GM10266 (cell line): ENCODE measurements around the gene NUDT3.
A peak's percentile ranks its signal among the peaks of the same experiment; 100 is the strongest.

Source experiments
- DNase-seq: peaks from one replicate; pipeline ENCODE4 v3.0.0; 2012; ENCODE audit errors: extremely low spot score
- CTCF ChIP-seq: IDR thresholded peaks from 2 replicates; pipeline ENCODE4 v1.5.1; 2012; ENCODE audit warnings: mild to moderate bottlenecking, low read depth; ENCODE audit not compliant: control insufficient read depth, insufficient read depth; ENCODE audit errors: missing control alignments

NUDT3 gene

GRCh38 chr6:34391786-34392496 lies 528 bp downstream of the NUDT3 start:
- peak; percentile 59 for DNase-seq
- TF ChIP-seq CTCF = no peak

GRCh38 chr6:34391473-34391785 lies 1.0 kb downstream of the NUDT3 start:
- no peak for DNase-seq
- TF ChIP-seq CTCF = no peak

- DNase-seq = peak; percentile 19
- TF ChIP-seq CTCF = no peak
Observed at GRCh38 chr6:34390531-34391472, 1.7 kb downstream of the NUDT3 start.

- TF ChIP-seq CTCF = no peak
- DNase-seq = no peak
Observed at GRCh38 chr6:34389034-34389433, 3.4 kb downstream of the NUDT3 start.

GRCh38 chr6:34388421-34388820 lies 4.0 kb downstream of the NUDT3 start:
- DNase-seq = no peak
- no peak for TF ChIP-seq CTCF

GRCh38 chr6:34386316-34387137 lies 5.9 kb downstream of the NUDT3 start:
- DNase-seq = no peak
- no peak for TF ChIP-seq CTCF
